Suprapubic skin (tissue), 4 donors: ENCODE results near the gene COX6A1. TPM values are rescaled to one million over a fixed set of nuclear protein-coding genes. Genes with fewer than 3 reads are reported as not detected.

Experiments
- DNase-seq, 2 donors: peaks; one replicate each; pipeline ENCODE4 v3.0.0-alpha.2; 2019; ENCODE audit warnings: low spot score in 2 of 2
- H3K27ac ChIP-seq: fragments of 200-600 bp; sonication (generic); one replicate; pipeline ENCODE4 v1.5.1; 2019
- H3K27me3 ChIP-seq: fragments of 200-600 bp; sonication (generic); one replicate; pipeline ENCODE4 v1.5.1; 2019
- H3K36me3 ChIP-seq: fragments of 200-600 bp; sonication (generic); one replicate; pipeline ENCODE4 v1.5.1; 2019
- H3K4me1 ChIP-seq: fragments of 200-600 bp; sonication (generic); one replicate; pipeline ENCODE4 v1.5.1; 2019
- H3K4me3 ChIP-seq: fragments of 200-600 bp; sonication (generic); one replicate; pipeline ENCODE4 v1.5.1; 2019; ENCODE audit warnings: mild to moderate bottlenecking
- H3K9me3 ChIP-seq: fragments of 200-600 bp; sonication (generic); one replicate; pipeline ENCODE4 v1.5.1; 2019
- EP300 ChIP-seq: sonication (generic); formaldehyde crosslinking; IDR thresholded peaks from one replicate; pipeline ENCODE4 v1.6.1; 2017; ENCODE audit warnings: antibody characterized with exemption
- POLR2A ChIP-seq, 2 donors: fragments of 450-650 bp; IDR thresholded peaks; one replicate each; pipeline ENCODE4 v1.6.1; 2017; ENCODE audit warnings: antibody characterized with exemption in 2 of 2, mild to moderate bottlenecking in 2 of 2, moderate library complexity in 2 of 2
- POLR2AphosphoS5 ChIP-seq, 3 donors: sonication (generic); formaldehyde crosslinking; IDR thresholded peaks; one replicate each; pipeline ENCODE4 v1.6.1; 2017; ENCODE audit warnings: antibody characterized with exemption in 3 of 3
- WGBS: methylation state at CpG from one replicate; pipeline ENCODE4 v1.1.5; 2018; 5-methylcytosine and 5-hydroxymethylcytosine counted together
- total RNA-seq, 4 donors: library from RNA; depleted of rRNA; stranded (reverse); fragments of >200 nt; gene quantifications; one replicate each; pipeline ENCODE4 v1.1.0, GENCODE V29; 2016
- TF ChIP-seq, protein P1 (sequence below), 2 donors: fragments of 200-600 bp in 1 of 2; fragments of 450-650 bp in 1 of 2; sonication (generic) in 1 of 2; IDR thresholded peaks; one replicate each; pipeline ENCODE4 v1.5.1; 2016 to 2019; ENCODE audit warnings: antibody characterized with exemption in 2 of 2, mild to moderate bottlenecking in 1 of 2, moderate library complexity in 1 of 2

Gene COX6A1
- total RNA-seq, 4 donors from 2014 or later, result 569 to 1,135 (median 836) TPM

DNA sequence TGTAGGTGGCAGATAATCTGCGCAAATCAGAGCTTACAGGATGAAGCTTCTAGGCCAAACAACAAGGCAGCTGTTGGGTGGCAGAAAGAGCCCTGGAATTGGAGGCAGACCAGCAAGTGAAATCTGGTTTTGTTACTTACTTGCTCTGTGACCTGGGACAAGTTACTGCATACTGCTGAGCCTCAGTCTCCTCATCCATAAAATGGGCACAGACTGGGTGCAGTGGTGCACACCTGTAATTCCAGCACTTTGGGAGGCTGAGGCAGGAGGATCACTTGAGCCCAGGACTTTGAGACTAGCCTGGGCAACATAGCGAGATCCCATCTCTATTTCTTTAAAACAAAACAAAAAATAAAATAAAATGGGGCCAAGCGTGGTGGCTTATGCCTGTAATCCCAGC is 31.4 kb upstream of the COX6A1 start:
- no peak for DNase-seq
- no peak for TF ChIP-seq POLR2A (IDR thresholded peaks at IDR 0.05)
- no peak for TF ChIP-seq POLR2AphosphoS5 (IDR thresholded peaks at IDR 0.05)
- TF ChIP-seq EP300, result no peak
- TF ChIP-seq, protein P1, sequence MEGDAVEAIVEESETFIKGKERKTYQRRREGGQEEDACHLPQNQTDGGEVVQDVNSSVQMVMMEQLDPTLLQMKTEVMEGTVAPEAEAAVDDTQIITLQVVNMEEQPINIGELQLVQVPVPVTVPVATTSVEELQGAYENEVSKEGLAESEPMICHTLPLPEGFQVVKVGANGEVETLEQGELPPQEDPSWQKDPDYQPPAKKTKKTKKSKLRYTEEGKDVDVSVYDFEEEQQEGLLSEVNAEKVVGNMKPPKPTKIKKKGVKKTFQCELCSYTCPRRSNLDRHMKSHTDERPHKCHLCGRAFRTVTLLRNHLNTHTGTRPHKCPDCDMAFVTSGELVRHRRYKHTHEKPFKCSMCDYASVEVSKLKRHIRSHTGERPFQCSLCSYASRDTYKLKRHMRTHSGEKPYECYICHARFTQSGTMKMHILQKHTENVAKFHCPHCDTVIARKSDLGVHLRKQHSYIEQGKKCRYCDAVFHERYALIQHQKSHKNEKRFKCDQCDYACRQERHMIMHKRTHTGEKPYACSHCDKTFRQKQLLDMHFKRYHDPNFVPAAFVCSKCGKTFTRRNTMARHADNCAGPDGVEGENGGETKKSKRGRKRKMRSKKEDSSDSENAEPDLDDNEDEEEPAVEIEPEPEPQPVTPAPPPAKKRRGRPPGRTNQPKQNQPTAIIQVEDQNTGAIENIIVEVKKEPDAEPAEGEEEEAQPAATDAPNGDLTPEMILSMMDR (IDR thresholded peaks at IDR 0.05), result no peak
- Histone ChIP-seq H3K27me3 (no peaks in the 10 kb centered on the region), H3K9me3 (no peaks in the 10 kb centered on the region), H3K27ac (no peak overlapping the region), H3K36me3 (no peaks in the 10 kb centered on the region), H3K4me3 (no peak overlapping the region), H3K4me1 (no peaks in the 10 kb centered on the region)
- 93% methylated on average over 3 of the region's 3 CpGs for WGBS

DNA sequence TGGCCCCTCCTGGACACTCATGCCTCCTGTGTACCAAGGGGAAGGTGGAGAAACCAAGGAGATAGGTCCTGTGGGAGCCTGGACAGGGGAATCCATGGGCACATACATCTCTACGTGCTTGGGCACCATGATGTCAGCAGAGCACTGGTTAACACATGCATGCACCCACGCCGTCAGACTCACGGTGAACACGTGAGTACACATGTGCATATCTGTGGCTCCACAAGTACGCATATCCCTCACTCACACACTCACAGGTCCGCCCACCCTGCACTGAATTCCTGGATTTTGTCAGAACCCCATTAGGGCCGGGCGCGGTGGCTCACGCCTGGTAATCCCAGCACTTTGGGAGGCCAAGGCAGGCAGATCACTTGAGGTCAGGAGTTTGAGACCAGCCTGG is 29.1 kb upstream of the COX6A1 start:
- H3K9me3 ChIP-seq, result no peaks in the 10 kb centered on the region
- peaks cover under 1% of the 10 kb centered on the region for H3K27me3 ChIP-seq
- no peak overlapping the region for H3K27ac ChIP-seq
- TF ChIP-seq EP300 (no peak), POLR2A (IDR thresholded peaks at IDR 0.05) (no peak), POLR2AphosphoS5 (IDR thresholded peaks at IDR 0.05) (no peak)
- TF ChIP-seq, protein P1 (IDR thresholded peaks at IDR 0.05), result no peak
- DNase-seq, result no peak
- 98% methylated on average over 8 of the region's 11 CpGs for WGBS
- no peaks in the 10 kb centered on the region for H3K4me1 ChIP-seq
- no peak overlapping the region for H3K4me3 ChIP-seq
- no peaks in the 10 kb centered on the region for H3K36me3 ChIP-seq

DNA sequence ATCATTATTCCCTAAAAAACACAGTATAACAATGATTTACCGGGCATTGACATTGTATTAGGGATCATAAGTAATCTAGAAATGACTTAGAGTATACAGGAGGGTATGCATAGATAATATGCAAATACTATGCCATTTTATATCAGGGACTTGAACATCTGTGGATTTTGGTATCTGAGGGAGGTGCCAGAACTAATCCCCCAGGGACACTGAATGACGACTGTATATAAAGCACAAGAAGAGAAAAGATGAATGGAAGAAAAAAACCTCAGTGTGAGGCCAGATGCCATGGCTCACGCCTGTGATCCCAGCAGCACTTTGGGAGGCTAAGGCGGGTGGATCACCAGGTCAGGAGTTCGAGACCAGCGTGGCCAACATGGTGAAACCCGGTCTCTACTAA is 25.5 kb upstream of the COX6A1 start:
- 79% methylated on average over 7 of the region's 7 CpGs for WGBS
- Histone ChIP-seq H3K27ac (no peak overlapping the region), H3K4me3 (no peak overlapping the region), H3K9me3 (no peaks in the 10 kb centered on the region), H3K36me3 (no peaks in the 10 kb centered on the region), H3K4me1 (no peaks in the 10 kb centered on the region), H3K27me3 (peaks cover 3% of the 10 kb centered on the region)
- TF ChIP-seq POLR2A (IDR thresholded peaks at IDR 0.05), result no peak
- TF ChIP-seq POLR2AphosphoS5 (IDR thresholded peaks at IDR 0.05), result no peak
- no peak for TF ChIP-seq EP300
- TF ChIP-seq, protein P1 (IDR thresholded peaks at IDR 0.05), result no peak
- no peak for DNase-seq

DNA sequence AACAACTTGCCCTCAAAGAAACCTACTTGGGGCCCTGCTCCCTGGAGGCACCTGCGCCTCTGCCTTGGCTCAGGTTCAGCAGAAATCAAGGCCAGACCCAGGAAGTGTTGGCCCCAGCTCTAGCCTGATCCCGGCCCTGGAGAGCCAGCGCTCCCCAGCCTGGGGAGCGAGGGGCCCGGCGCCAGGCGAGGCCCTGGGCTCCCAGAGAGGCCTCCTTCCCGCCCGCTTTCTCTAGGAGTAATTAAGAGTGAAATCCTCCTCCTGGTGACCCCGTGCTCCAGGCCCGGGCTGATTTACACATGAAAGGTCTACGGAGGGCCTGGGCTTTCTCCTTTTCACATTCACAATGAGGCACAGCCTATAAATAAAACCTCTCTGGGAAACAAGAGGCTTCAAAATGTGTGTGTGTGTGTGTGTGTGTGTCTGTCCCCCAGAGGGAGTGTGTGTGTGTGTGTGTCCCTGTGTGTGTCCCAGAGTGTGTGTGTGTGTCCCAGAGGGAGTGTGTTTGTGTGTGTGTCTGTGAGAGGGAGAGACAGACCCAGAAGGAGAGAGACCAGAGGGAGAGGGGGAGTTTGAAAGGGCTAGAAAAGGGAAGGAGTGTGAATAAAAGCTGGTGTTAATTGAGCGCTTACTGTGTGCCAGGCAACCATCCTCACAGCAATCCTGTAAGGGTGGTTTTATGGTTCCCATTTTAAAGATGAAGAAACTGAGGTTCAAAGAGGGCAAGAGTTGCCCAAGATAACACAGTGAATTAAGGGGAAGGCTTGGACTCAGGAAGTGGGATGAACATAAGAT is 23.8 kb upstream of the COX6A1 start:
- Histone ChIP-seq H3K9me3 (no peaks in the 10 kb centered on the region), H3K4me1 (no peaks in the 10 kb centered on the region), H3K4me3 (no peak overlapping the region), H3K27ac (no peak overlapping the region), H3K36me3 (no peaks in the 10 kb centered on the region), H3K27me3 (peaks cover 5% of the 10 kb centered on the region)
- WGBS, result 46% methylated on average over 13 of the region's 13 CpGs
- TF ChIP-seq POLR2A (IDR thresholded peaks at IDR 0.05) (no peak), EP300 (no peak), POLR2AphosphoS5 (IDR thresholded peaks at IDR 0.05) (no peak)
- TF ChIP-seq, protein P1 (IDR thresholded peaks at IDR 0.05), result no peak
- DNase-seq, result no peak

DNA sequence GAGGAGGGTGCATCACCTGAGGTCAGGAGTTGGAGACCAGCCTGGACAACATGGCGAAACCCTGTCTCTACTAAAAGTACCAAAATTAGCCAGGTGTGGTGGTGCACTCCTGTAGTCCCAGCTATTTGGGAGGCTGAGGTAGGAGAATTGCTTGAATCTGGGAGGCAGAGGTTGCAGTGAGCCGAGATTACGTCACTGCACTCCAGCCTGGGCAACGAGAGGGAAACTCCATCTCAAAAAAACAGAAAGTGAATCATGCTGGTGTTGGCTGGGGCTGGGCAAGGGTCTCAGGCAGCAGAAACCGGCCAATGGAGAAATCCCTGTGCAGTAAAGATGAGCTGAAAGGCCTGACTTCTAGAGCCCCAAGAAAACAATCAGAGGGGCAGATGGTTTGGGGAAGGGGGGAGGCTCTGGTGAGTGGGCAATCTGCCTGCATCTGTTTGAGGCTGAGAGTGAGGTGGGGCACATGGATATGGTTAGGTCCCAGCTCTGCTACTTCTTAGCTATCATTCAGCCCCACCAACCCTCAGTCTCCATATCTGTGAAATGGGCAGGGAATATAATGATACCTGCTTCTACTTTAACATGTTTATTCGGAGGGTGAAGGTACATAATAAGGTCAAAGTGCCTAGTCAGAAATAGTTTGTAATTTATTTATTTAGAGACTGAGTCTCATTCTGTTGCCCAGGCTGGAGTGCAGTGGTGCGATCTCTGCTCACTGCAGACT is 21.3 kb upstream of the COX6A1 start:
- H3K36me3 ChIP-seq, result no peaks in the 10 kb centered on the region
- peaks cover 6% of the 10 kb centered on the region for H3K27me3 ChIP-seq
- WGBS, result 79% methylated on average over 7 of the region's 7 CpGs
- no peak overlapping the region for H3K4me3 ChIP-seq
- no peak overlapping the region for H3K27ac ChIP-seq
- H3K4me1 ChIP-seq, result no peaks in the 10 kb centered on the region
- H3K9me3 ChIP-seq, result no peaks in the 10 kb centered on the region
- DNase-seq, result no peak
- TF ChIP-seq, protein P1 (IDR thresholded peaks at IDR 0.05), result no peak
- TF ChIP-seq EP300 (no peak), POLR2AphosphoS5 (IDR thresholded peaks at IDR 0.05) (no peak), POLR2A (IDR thresholded peaks at IDR 0.05) (no peak)
